Ishikawa (cell line): Measurements from ENCODE around the gene NNAT.

Experiments used
- CEBPB ChIP-seq: IDR thresholded peaks from 2 replicates; pipeline ENCODE4 v1.6.1; 2012
- CREB1 ChIP-seq: IDR thresholded peaks from 2 replicates; pipeline ENCODE4 v1.6.1; 2012; ENCODE audit warnings: low read depth
- EGR1 ChIP-seq: IDR thresholded peaks from 2 replicates; pipeline ENCODE4 v1.6.1; 2012
- EP300 ChIP-seq: IDR thresholded peaks from 2 replicates; pipeline ENCODE4 v1.6.1; 2012; ENCODE audit warnings: borderline replicate concordance
- FOXM1 ChIP-seq: IDR thresholded peaks from 2 replicates; pipeline ENCODE4 v1.6.1; 2012; ENCODE audit warnings: low read depth, borderline replicate concordance
- MAX ChIP-seq: IDR thresholded peaks from 2 replicates; pipeline ENCODE4 v1.6.1; 2012
- NFIC ChIP-seq: IDR thresholded peaks from 2 replicates; pipeline ENCODE4 v1.6.1; 2012
- RAD21 ChIP-seq: IDR thresholded peaks from 2 replicates; pipeline ENCODE4 v1.6.1; 2012; ENCODE audit warnings: low read depth
- REST ChIP-seq: IDR thresholded peaks from 2 replicates; pipeline ENCODE4 v1.6.1; 2012; ENCODE audit warnings: low read depth, mild to moderate bottlenecking
- TAF1 ChIP-seq: IDR thresholded peaks from 2 replicates; pipeline ENCODE4 v1.6.1; 2012; ENCODE audit warnings: low read depth, mild to moderate bottlenecking
- TCF12 ChIP-seq: IDR thresholded peaks from 2 replicates; pipeline ENCODE4 v1.6.1; 2012; ENCODE audit warnings: low read depth
- TEAD4 ChIP-seq: IDR thresholded peaks from 2 replicates; pipeline ENCODE4 v1.6.1; 2012
- USF1 ChIP-seq: IDR thresholded peaks from 2 replicates; pipeline ENCODE4 v1.6.1; 2012
- YY1 ChIP-seq: IDR thresholded peaks from 2 replicates; pipeline ENCODE4 v1.6.1; 2012; ENCODE audit warnings: low read depth
- ZBTB7A ChIP-seq: IDR thresholded peaks from 2 replicates; pipeline ENCODE4 v1.6.1; 2012; ENCODE audit warnings: low read depth

The NNAT gene

GRCh38 chr20:37530696-37531095 is 9.6 kb downstream of the NNAT start:
- TF ChIP-seq USF1 (no peak), NFIC (no peak), TAF1 (no peak), TCF12 (no peak), EP300 (no peak), MAX (no peak), REST (no peak)

- no peak for TF ChIP-seq YY1
- TF ChIP-seq EGR1, result no peak
- TF ChIP-seq TCF12, result no peak
- TF ChIP-seq MAX, result no peak
- no peak for TF ChIP-seq CREB1
- TF ChIP-seq TEAD4, result no peak
- no peak for TF ChIP-seq USF1
- no peak for TF ChIP-seq EP300
- no peak for TF ChIP-seq REST
- TF ChIP-seq NFIC, result no peak
- TF ChIP-seq TAF1, result no peak
- TF ChIP-seq CEBPB, result no peak
- no peak for TF ChIP-seq RAD21
- no peak for TF ChIP-seq FOXM1
Observed at GRCh38 chr20:37531856-37532255, 10.8 kb downstream of the NNAT start.

- TF ChIP-seq CREB1 (no peak), TAF1 (no peak), USF1 (no peak), ZBTB7A (no peak), MAX (no peak), FOXM1 (no peak), YY1 (no peak), EP300 (no peak), RAD21 (no peak), TEAD4 (no peak), TCF12 (no peak), EGR1 (no peak), CEBPB (no peak), REST (no peak), NFIC (no peak)
Observed at GRCh38 chr20:37533154-37533715, 12.2 kb downstream of the NNAT start.

DNA sequence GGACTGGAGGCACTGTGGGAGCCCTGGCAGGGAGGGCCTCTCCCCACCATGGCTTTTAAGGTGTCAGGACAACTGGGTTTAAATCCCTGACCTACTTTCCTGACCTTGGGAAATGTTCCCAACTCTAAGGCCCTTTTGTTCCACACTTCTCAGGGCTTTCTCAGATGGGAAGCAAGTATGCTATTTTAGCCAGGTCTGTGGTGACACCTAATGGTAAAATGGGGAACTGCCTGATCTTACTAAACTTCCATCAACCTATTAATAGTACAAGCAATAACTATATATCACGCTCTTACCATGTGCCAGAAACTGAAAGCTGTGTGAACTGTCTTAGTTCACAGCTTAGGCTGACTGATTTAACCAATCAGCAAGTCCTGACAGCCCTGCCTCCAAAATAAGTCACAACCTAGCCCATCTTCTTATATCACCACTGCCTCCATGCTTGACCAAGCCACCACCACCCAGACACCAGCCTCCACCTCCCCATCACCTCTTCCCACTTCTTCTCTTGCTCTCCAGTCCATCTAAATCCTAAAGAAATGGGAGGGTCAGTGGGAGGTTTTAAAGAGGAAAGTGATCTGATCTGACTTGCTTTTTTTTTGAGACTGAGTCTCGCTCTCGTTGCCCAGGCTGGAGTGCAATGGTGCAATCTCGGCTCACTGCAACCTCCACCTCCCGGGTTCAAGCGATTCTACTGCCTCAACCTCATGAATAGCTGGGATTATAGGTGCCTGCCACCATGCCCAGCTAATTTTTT is 13.5 kb downstream of the NNAT start:
- TF ChIP-seq CREB1 (no peak), RAD21 (peak; percentile 95)
